GM15510 (cell line): ENCODE measurements around the gene PSMD2.

Experiments used
- POLR2A ChIP-seq: IDR thresholded peaks from 3 replicates; pipeline ENCODE4 v1.6.1; 2011; ENCODE audit warnings: borderline replicate concordance; ENCODE audit not compliant: insufficient read length; ENCODE audit errors: extremely low read depth

Gene PSMD2

GRCh38 chr3:184322731-184323487 lies 23.9 kb downstream of the PSMD2 start:
- TF ChIP-seq POLR2A, result no peak

DNA sequence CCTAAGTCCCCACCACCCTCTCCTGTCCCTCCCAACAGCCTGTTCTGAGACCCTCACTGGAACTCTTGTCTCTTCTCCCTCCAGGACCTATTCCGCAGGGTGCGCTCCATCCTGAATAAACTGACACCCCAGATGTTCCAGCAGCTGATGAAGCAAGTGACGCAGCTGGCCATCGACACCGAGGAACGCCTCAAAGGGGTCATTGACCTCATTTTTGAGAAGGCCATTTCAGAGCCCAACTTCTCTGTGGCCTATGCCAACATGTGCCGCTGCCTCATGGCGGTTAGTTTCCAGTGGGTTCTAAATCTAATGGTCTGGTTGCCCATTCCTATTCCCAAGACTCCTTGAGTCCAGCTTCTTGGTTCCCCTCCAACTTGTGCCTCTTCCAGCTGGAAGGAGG lies 24.7 kb downstream of the PSMD2 start:
- TF ChIP-seq POLR2A, result no peak

- no peak for TF ChIP-seq POLR2A
Observed at GRCh38 chr3:184325269-184325668, 26.2 kb downstream of the PSMD2 start.

DNA sequence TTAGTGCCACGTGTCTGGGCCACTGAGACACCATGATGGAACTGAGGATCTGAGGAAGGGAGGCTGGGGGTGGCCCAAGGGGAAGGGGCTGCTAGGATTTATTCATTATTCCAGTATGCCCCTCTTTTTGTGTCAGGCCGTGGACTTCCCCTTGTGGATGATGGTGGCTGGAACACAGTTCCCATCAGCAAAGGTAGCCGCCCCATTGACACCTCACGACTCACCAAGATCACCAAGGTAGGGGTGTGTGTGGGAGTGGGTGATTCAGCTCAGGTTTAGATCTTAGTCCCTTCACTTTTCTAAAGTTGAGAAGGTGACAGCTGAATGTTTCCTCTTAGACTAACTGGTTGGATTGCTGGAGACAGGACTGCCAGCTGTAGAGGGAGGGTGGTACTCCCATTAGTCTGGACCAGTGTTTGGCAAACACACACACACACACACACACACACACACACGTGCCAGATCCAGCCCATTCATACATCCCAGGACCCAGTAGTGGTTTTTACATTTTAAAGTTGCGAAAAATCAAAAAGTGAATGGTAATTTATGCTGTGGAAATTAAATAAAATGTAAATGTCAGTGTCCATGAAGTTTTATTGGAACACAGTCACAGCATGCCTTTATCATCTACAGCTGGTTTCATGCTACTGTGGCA lies 26.8 kb downstream of the PSMD2 start:
- no peak for TF ChIP-seq POLR2A

- TF ChIP-seq POLR2A, result no peak
Observed at GRCh38 chr3:184327171-184327570, 28.1 kb downstream of the PSMD2 start.

DNA sequence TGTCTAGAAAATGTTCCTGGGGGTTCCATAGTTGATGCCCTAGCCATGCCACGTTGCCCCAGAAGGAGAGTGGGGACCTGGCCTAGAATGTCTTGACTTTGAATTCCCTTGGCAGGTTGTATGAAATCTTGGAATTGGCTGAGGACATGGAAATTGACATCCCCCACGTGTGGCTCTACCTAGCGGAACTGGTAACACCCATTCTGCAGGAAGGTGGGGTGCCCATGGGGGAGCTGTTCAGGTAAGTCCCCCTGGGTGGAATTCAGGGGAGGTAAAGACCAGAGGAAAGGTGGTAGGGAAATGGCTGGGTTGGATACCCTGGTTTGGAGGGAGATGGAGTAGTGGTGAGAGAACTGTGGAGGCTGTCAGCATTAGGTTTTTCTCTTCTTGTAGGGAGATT lies 29.5 kb downstream of the PSMD2 start:
- TF ChIP-seq POLR2A, result no peak

DNA sequence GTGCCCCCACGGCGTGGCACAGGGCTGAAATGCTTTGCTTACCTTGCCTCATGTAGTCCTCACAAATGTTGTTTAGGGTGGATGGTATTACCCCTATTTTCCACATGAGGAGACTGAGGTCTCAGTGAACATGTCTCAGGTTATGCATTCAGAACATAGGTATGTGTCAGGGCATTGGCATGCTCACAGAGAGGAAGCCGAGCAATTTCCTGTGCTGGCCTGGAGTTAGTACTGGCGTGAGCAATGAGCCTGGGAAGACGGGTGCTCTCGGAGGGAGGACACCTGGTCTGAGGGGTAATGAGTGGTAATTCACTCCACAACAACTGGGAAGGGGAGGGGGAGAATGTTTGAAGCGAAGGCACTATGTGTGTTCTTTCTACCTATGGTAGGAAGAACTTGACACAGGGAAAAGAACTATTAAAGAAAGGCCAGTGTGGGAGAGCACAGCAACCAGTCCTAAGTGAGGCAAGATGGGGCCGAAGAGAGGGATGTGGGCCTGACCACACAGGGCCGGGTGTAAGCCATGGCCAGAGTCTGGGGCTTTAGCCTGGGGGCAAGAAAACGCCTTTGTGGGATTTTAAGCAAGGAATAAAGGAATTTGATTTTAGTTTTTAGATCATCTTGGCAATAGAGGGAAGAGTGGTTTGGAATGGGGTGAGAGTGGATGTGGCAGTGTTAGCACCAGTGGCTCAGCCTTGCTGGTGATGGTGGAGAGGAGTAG lies 33.5 kb downstream of the PSMD2 start:
- TF ChIP-seq POLR2A, result no peak

- no peak for TF ChIP-seq POLR2A
Observed at GRCh38 chr3:184333190-184333589, 34.1 kb downstream of the PSMD2 start.

- TF ChIP-seq POLR2A, result no peak
Observed at GRCh38 chr3:184333700-184334099, 34.7 kb downstream of the PSMD2 start.

- no peak for TF ChIP-seq POLR2A
Observed at GRCh38 chr3:184334470-184335158, 35.6 kb downstream of the PSMD2 start.

GRCh38 chr3:184335291-184335660 lies 36.2 kb downstream of the PSMD2 start:
- TF ChIP-seq POLR2A, result no peak

DNA sequence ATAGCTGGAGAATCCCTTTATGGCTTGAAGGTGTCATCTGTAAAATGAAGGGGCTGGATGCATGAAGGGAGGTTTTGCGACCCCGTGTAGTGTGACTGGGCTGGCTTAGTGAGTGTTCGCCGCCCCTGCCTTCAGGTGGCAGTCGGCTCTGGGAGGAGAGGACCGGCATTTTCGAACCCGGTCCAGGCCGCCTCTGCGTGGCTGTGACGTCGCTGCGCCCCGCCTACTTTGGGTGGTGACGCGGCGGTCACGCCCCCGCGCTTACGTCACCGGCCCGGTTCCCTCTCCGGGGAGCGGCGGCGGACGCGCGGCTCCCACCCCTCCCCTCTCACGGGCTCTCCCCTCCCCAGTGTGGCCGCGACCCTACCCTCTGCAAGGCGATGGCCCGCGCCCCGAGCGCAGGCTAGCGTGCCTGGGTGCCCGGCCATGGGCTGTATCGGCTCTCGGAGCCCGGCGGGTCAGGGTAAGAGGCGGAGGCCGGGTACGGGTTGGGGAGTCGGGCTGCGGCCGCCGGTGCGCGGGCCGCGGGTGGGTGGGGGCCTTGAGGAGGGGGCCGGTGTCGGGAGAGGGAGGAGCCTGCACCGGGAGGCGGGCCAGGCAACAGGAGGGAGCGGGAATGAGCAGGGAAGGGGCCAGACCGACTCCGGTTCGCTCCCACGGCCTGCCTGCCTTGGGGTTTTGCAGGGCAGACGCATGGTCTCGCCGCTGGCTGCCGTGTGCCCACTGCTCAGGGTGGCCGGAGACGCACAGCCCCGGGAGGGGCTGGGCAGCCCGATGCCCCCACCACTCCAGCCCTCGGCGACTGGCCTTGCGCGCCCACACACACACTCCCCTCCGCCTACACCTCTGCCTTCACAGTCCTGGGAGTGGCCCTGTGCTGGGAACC lies 36.9 kb downstream of the PSMD2 start:
- peak; percentile 50 for TF ChIP-seq POLR2A

DNA sequence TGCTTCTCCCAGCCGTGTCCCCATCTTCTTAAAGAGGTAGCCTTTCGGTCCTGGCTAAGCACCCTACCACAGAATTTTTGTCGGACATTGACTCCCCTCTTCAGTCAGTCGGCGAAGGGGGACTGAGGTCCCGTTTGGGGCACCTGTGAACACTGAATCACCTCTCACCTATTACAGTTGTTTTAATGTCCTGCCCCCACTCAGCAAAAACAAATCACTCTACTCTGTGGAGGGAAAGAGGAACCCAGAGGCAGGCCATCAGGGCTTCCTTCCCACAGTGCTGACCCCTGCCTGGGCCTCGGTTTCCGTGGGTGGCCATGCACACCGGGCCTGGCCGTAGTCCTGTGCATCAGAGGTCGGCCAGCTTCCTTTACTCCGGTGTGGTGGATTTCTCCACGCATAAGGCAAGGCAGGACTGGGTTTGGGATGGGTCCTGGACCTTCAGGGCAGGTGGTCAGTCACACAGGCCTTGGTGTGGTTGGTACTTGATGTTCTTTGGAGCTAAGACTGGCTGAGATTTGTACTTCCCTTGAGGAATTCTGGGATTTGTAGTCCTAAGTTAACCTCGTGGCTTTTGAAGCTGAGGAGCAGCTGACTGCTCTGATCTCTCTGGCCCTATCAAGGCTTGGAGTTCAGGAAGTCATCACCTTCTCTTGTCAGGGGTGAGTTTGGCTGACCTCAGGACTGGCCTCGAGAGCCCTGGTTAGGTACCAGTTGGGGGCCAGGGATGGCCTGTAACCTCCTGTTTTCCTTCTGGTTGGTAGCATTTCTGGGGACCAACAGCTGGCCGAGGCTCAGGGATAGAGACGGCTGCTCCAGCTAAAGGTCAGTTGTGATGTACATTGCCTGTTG lies 37.7 kb downstream of the PSMD2 start:
- TF ChIP-seq POLR2A, result no peak
